Esophagus muscularis mucosa (tissue), 4 donors: ENCODE measurements around the gene MMADHC. TPM values are rescaled to one million over a fixed set of nuclear protein-coding genes. Genes with fewer than 3 reads are reported as not detected.

Experiments
- DNase-seq: peaks from one replicate; pipeline ENCODE4 v3.0.0-alpha.2; 2017; ENCODE audit errors: extremely low spot score
- H3K27ac ChIP-seq, 4 donors: fragments of 200-600 bp; sonication (generic); replicated peaks in 1 of 4; 1 replicate in 3 of 4; 2 replicates in 1 of 4; pipeline ENCODE4 v1.5.1; 2016 to 2019; ENCODE audit warnings: mild to moderate bottlenecking in 1 of 4
- H3K27me3 ChIP-seq, 4 donors: fragments of 200-600 bp; sonication (generic); one replicate each; pipeline versions ENCODE4 v1.5.1 to v1.6.0; 2016 to 2019
- H3K36me3 ChIP-seq, 4 donors: fragments of 200-600 bp; sonication (generic); one replicate each; pipeline ENCODE4 v1.5.1; 2016 to 2019
- H3K4me1 ChIP-seq, 4 donors: fragments of 200-600 bp; sonication (generic); one replicate each; pipeline ENCODE4 v1.5.1; 2016 to 2019
- H3K4me3 ChIP-seq, 4 donors: fragments of 200-600 bp; sonication (generic); 1 replicate in 2 of 4; 2 replicates in 2 of 4; pipeline ENCODE4 v1.5.1; 2016 to 2019; ENCODE audit warnings: mild to moderate bottlenecking in 4 of 4, moderate library complexity in 1 of 4
- H3K9me3 ChIP-seq, 4 donors: fragments of 200-600 bp; sonication (generic); 1 replicate in 3 of 4; 2 replicates in 1 of 4; pipeline ENCODE4 v1.5.1; 2016 to 2019
- CTCF ChIP-seq, 3 experiments: fragments of 200-600 bp in 2 of 3; fragments of 450-650 bp in 1 of 3; sonication (generic) in 2 of 3; IDR thresholded peaks; one replicate each; pipeline ENCODE4 v1.5.1; 2017 to 2019; ENCODE audit warnings: antibody characterized with exemption in 3 of 3, mild to moderate bottlenecking in 2 of 3, moderate library complexity in 1 of 3
- EP300 ChIP-seq: sonication (generic); formaldehyde crosslinking; IDR thresholded peaks from one replicate; pipeline ENCODE4 v1.6.1; 2017; ENCODE audit warnings: antibody characterized with exemption
- POLR2A ChIP-seq: fragments of 450-650 bp; IDR thresholded peaks from one replicate; pipeline ENCODE4 v1.6.1; 2017; ENCODE audit warnings: antibody characterized with exemption, moderate library complexity, mild to moderate bottlenecking, low read depth
- POLR2AphosphoS5 ChIP-seq, 2 donors: sonication (generic); formaldehyde crosslinking; IDR thresholded peaks; one replicate each; pipeline ENCODE4 v1.6.1; 2017; ENCODE audit warnings: antibody characterized with exemption in 2 of 2
- WGBS: methylation state at CpG from one replicate; pipeline ENCODE4 v1.1.5; 2018; 5-methylcytosine and 5-hydroxymethylcytosine counted together
- intact Hi-C: fragments of 100-400 bp; cut with DNase I; formaldehyde crosslinking; loops from one replicate; pipeline ENCODE4 v1.15.1; 2023
- total RNA-seq, 4 donors: library from RNA; depleted of rRNA; stranded (reverse); fragments of >200 nt; gene quantifications; one replicate each; pipeline versions ENCODE4 v1.1.0 to v1.2.1, GENCODE V29; 2016

Gene MMADHC
- total RNA-seq, 4 donors from 2014 or later: 96.5 to 184 (median 133) TPM

- no peak overlapping the region for H3K4me3 ChIP-seq
- no peaks in the 10 kb centered on the region for H3K36me3 ChIP-seq
- 71% methylated on average over 1 of the region's 1 CpG for WGBS
- TF ChIP-seq EP300 (no peak), POLR2AphosphoS5 (IDR thresholded peaks at IDR 0.05) (no peak), CTCF (IDR thresholded peaks at IDR 0.05) (no peak), POLR2A (no peak)
- no peak overlapping the region for H3K27ac ChIP-seq
- H3K4me1 ChIP-seq: no peaks in the 10 kb centered on the region
- no peak for DNase-seq
- intact Hi-C loops: no loop called here
- H3K9me3 ChIP-seq: no peaks in the 10 kb centered on the region
- H3K27me3 ChIP-seq: no peaks in the 10 kb centered on the region
These were observed 42.9 kb downstream of the MMADHC start for GRCh38 chr2:149544692-149545091.

GRCh38 chr2:149543845-149544244 lies 43.7 kb downstream of the MMADHC start:
- Histone ChIP-seq H3K4me3 (no peak overlapping the region), H3K4me1 (no peaks in the 10 kb centered on the region), H3K9me3 (no peaks in the 10 kb centered on the region), H3K36me3 (no peaks in the 10 kb centered on the region), H3K27me3 (no peaks in the 10 kb centered on the region), H3K27ac (no peak overlapping the region)
- 79% methylated on average over 1 of the region's 1 CpG for WGBS
- no peak for TF ChIP-seq POLR2AphosphoS5 (IDR thresholded peaks at IDR 0.05)
- no peak for TF ChIP-seq POLR2A
- no peak for TF ChIP-seq EP300
- no peak for TF ChIP-seq CTCF (IDR thresholded peaks at IDR 0.05)
- no peak for DNase-seq
- intact Hi-C loops: no loop called here

GRCh38 chr2:149540138-149540537 lies 47.4 kb downstream of the MMADHC start:
- Histone ChIP-seq H3K4me1 (no peaks in the 10 kb centered on the region), H3K27me3 (no peaks in the 10 kb centered on the region), H3K36me3 (no peaks in the 10 kb centered on the region), H3K9me3 (no peaks in the 10 kb centered on the region), H3K27ac (no peak overlapping the region), H3K4me3 (no peak overlapping the region)
- 93% methylated on average over 5 of the region's 5 CpGs for WGBS
- intact Hi-C loops: no loop called here
- no peak for DNase-seq
- no peak for TF ChIP-seq POLR2A
- no peak for TF ChIP-seq EP300
- no peak for TF ChIP-seq CTCF (IDR thresholded peaks at IDR 0.05)
- TF ChIP-seq POLR2AphosphoS5 (IDR thresholded peaks at IDR 0.05): no peak

- Histone ChIP-seq H3K4me1 (no peaks in the 10 kb centered on the region), H3K36me3 (no peaks in the 10 kb centered on the region), H3K9me3 (no peaks in the 10 kb centered on the region), H3K4me3 (no peak overlapping the region), H3K27ac (no peak overlapping the region), H3K27me3 (no peaks in the 10 kb centered on the region)
- WGBS: 87% methylated on average over 7 of the region's 8 CpGs
- no peak for TF ChIP-seq POLR2AphosphoS5 (IDR thresholded peaks at IDR 0.05)
- no peak for TF ChIP-seq EP300
- no peak for TF ChIP-seq CTCF (IDR thresholded peaks at IDR 0.05)
- TF ChIP-seq POLR2A: no peak
- DNase-seq: no peak
- intact Hi-C loops: no loop called here
These were observed 49.3 kb downstream of the MMADHC start for GRCh38 chr2:149538138-149538833.

GRCh38 chr2:149537092-149537726 lies 50.4 kb downstream of the MMADHC start:
- 4% methylated on average over 1 of the region's 1 CpG for WGBS

More at GRCh38 chr2:149537092-149537726, 50.4 kb downstream of the MMADHC start:
- no peaks in the 10 kb centered on the region for H3K27me3 ChIP-seq
- H3K4me1 ChIP-seq: no peaks in the 10 kb centered on the region
- no peak overlapping the region for H3K4me3 ChIP-seq
- H3K36me3 ChIP-seq: no peaks in the 10 kb centered on the region
- no peak overlapping the region for H3K27ac ChIP-seq
- no peak for TF ChIP-seq EP300
- no peak for TF ChIP-seq POLR2A
- TF ChIP-seq POLR2AphosphoS5 (IDR thresholded peaks at IDR 0.05): no peak
- TF ChIP-seq CTCF (IDR thresholded peaks at IDR 0.05): no peak
- intact Hi-C loops: no loop called here
- no peaks in the 10 kb centered on the region for H3K9me3 ChIP-seq
- no peak for DNase-seq
